ENCODE results near the gene ICA1. TPM values are rescaled to one million over a fixed set of nuclear protein-coding genes. Genes with fewer than 3 reads are reported as not detected.

Gene ICA1
- total RNA-seq, 1 experiment from 2014 or later = 66.4 TPM

DNA sequence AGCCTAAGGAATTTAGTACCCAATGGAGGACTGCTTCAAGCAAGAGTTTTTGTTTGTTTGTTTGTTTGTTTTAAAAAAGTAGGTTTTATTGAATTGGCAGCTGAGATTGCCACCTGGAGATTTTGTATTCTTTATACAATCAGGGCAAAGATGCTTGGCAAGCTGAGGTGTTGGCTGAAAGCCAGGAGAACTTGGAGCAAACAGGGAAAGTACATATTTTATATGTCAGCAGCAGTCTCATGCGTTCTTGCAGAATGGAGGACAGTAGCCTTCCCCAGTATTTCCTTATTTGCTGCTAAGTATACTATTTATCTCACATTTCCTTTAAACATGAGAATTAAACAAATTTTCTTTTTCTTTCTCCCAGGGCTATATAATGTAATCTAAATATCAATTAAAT is 22.6 kb upstream of the ICA1 start:
- Mint-ChIP-seq H3K4me1 (ENCODE audit: low read depth, unreplicated experiment) (peaks cover 23% of the 10 kb centered on the region), H3K4me3 (ENCODE audit: low read depth, unreplicated experiment) (no peak overlapping the region), H3K27me3 (ENCODE audit: unreplicated experiment) (no peaks in the 10 kb centered on the region), H3K36me3 (ENCODE audit: insufficient read depth, unreplicated experiment) (no peaks in the 10 kb centered on the region), H3K27ac (ENCODE audit: unreplicated experiment) (no peak overlapping the region), H3K9me3 (ENCODE audit: low read depth, unreplicated experiment) (no peaks in the 10 kb centered on the region)
- CTCF ChIA-PET = interaction anchor here (2.8 kb wide), 1 partner anchor 12 kb away, joined by 7 read pairs; no protein-coding TSS in a partner anchor
- TF ChIP-seq, protein P1, sequence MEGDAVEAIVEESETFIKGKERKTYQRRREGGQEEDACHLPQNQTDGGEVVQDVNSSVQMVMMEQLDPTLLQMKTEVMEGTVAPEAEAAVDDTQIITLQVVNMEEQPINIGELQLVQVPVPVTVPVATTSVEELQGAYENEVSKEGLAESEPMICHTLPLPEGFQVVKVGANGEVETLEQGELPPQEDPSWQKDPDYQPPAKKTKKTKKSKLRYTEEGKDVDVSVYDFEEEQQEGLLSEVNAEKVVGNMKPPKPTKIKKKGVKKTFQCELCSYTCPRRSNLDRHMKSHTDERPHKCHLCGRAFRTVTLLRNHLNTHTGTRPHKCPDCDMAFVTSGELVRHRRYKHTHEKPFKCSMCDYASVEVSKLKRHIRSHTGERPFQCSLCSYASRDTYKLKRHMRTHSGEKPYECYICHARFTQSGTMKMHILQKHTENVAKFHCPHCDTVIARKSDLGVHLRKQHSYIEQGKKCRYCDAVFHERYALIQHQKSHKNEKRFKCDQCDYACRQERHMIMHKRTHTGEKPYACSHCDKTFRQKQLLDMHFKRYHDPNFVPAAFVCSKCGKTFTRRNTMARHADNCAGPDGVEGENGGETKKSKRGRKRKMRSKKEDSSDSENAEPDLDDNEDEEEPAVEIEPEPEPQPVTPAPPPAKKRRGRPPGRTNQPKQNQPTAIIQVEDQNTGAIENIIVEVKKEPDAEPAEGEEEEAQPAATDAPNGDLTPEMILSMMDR (IDR thresholded peaks at IDR 0.05; ENCODE audit: unreplicated experiment) = no peak
- DNase-seq = peak; percentile 56
- intact Hi-C loops (cut with micrococcal nuclease; ENCODE audit: unreplicated experiment) = no loop called here
- BruUV-seq (replicated peaks) = no TSS peak

DNA sequence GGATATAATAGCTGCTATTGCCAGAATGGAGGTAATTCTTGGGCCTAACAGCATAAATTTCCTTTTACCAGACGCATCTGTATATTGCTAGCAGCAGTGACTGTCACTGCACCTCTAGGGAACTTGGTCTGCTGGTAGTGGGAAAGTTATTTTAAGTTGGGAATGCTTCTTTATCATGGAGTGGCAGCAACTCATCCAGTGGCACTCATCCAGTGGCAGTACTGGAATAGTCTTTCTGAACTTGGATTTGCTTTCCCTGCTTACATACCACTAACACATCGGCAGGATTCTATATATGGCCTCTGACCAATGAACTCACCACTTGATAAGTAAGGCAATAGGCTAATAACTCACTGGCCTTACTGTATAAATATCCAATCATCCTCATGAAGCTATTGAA is 22.0 kb upstream of the ICA1 start:
- CTCF ChIA-PET = interaction anchor here (2.8 kb wide), 1 partner anchor 12 kb away, joined by 7 read pairs; no protein-coding TSS in a partner anchor
- DNase-seq = no peak
- intact Hi-C loops (cut with micrococcal nuclease; ENCODE audit: unreplicated experiment) = no loop called here
- H3K36me3 Mint-ChIP-seq (ENCODE audit: insufficient read depth, unreplicated experiment) = no peaks in the 10 kb centered on the region
- no peaks in the 10 kb centered on the region for H3K9me3 Mint-ChIP-seq (ENCODE audit: low read depth, unreplicated experiment)
- no peak overlapping the region for H3K27ac Mint-ChIP-seq (ENCODE audit: unreplicated experiment)
- peaks cover 23% of the 10 kb centered on the region for H3K4me1 Mint-ChIP-seq (ENCODE audit: low read depth, unreplicated experiment)
- H3K27me3 Mint-ChIP-seq (ENCODE audit: unreplicated experiment) = no peaks in the 10 kb centered on the region
- TF ChIP-seq, protein P1 (IDR thresholded peaks at IDR 0.05; ENCODE audit: unreplicated experiment) = no peak
- no TSS peak for BruUV-seq (replicated peaks)
- H3K4me3 Mint-ChIP-seq (ENCODE audit: low read depth, unreplicated experiment) = no peak overlapping the region

DNA sequence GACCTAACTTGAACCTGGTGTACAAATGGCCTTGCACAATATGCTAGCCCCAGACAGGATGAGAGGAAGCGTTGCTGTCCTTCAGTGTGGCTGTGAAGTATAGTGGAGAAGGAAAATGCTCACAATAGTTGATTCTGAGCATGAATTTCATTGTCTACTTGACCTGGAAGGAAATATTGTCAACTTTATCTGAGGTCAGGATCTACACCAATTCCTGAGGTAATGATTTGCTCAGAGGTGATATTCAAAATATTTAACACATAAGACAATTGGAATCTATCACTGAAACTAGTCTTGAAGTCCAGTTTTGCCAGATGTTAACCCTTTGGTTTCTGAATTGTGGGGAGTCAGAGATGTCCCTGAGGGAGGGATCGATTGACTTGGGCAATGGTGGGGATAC is 20.9 kb upstream of the ICA1 start:
- H3K27me3 Mint-ChIP-seq (ENCODE audit: unreplicated experiment) = no peaks in the 10 kb centered on the region
- TF ChIP-seq, protein P1 (IDR thresholded peaks at IDR 0.05; ENCODE audit: unreplicated experiment) = no peak
- H3K4me3 Mint-ChIP-seq (ENCODE audit: low read depth, unreplicated experiment) = no peak overlapping the region
- intact Hi-C loops (cut with micrococcal nuclease; ENCODE audit: unreplicated experiment) = no loop called here
- no TSS peak for BruUV-seq (replicated peaks)
- DNase-seq = no peak
- CTCF ChIA-PET = no interaction called here
- H3K27ac Mint-ChIP-seq (ENCODE audit: unreplicated experiment) = no peak overlapping the region
- no peaks in the 10 kb centered on the region for H3K36me3 Mint-ChIP-seq (ENCODE audit: insufficient read depth, unreplicated experiment)
- no peaks in the 10 kb centered on the region for H3K9me3 Mint-ChIP-seq (ENCODE audit: low read depth, unreplicated experiment)
- peaks cover 23% of the 10 kb centered on the region for H3K4me1 Mint-ChIP-seq (ENCODE audit: low read depth, unreplicated experiment)

DNA sequence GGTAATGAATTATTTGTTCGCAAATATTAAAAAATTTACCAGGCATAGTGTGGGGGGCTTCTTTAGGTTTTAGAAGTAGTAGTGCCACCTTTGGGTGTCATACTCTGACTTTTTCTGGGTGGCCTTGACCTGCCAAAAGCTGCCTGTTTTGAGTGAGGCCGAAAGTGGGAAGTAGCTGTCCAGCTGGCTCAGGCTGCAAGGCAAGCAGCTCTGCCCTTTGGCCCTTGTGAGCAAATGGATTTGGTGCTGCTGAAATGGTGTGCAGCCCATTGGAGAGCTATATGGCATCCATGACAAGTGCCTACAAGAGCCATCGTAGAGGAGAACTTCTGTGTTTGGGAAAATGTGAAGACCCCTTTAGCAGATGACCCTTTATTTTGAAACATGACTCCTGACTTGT is 20.2 kb upstream of the ICA1 start:
- TF ChIP-seq, protein P1 (IDR thresholded peaks at IDR 0.05; ENCODE audit: unreplicated experiment) = no peak
- Mint-ChIP-seq H3K27me3 (ENCODE audit: unreplicated experiment) (no peaks in the 10 kb centered on the region), H3K36me3 (ENCODE audit: insufficient read depth, unreplicated experiment) (no peaks in the 10 kb centered on the region), H3K4me1 (ENCODE audit: low read depth, unreplicated experiment) (peaks cover 23% of the 10 kb centered on the region), H3K27ac (ENCODE audit: unreplicated experiment) (no peak overlapping the region), H3K9me3 (ENCODE audit: low read depth, unreplicated experiment) (no peaks in the 10 kb centered on the region), H3K4me3 (ENCODE audit: low read depth, unreplicated experiment) (no peak overlapping the region)
- no peak for DNase-seq
- BruUV-seq (replicated peaks) = no TSS peak
- CTCF ChIA-PET = no interaction called here
- intact Hi-C loops (cut with micrococcal nuclease; ENCODE audit: unreplicated experiment) = no loop called here
